Activated CD8-positive, alpha-beta T cell treated with anti-CD3 and anti-CD28 coated beads, Interleukin-2, amount 10 ng/mL, durations not matched to agents 7 days and 5 days (primary cell): ENCODE data around the gene TIAL1. TPM values are rescaled to one million over a fixed set of nuclear protein-coding genes. Genes with fewer than 3 reads are reported as not detected.

Experiments used
- ATAC-seq: fragments of 150-1000 bp; cut with Tn5 transposase; one replicate; pipeline ENCODE4 v1.10.0; 2021; ENCODE audit warnings: moderate library complexity
- CTCF ChIA-PET: fragments of 350-600 bp; sonication (Branson Sonifier 250); formaldehyde crosslinking; loops from one replicate; lab custom pipeline; 2021; ENCODE audit warnings: antibody characterized with exemption; lab: Charles Lee
- POLR2A ChIA-PET: fragments of 350-600 bp; sonication (Branson Sonifier 250); formaldehyde crosslinking; loops from one replicate; lab custom pipeline; 2021; ENCODE audit warnings: antibody characterized with exemption; lab: Charles Lee
- DNase-seq: peaks from one replicate; pipeline ENCODE4 v3.0.0-alpha.2; 2020
- H3K27ac Mint-ChIP-seq: one replicate; pipeline ENCODE4 v1.8.0; 2021; ENCODE audit warnings: mild to moderate bottlenecking, mixed read lengths
- H3K27me3 Mint-ChIP-seq: one replicate; pipeline ENCODE4 v1.8.0; 2021; ENCODE audit warnings: low read depth, mixed read lengths
- H3K36me3 Mint-ChIP-seq: one replicate; pipeline ENCODE4 v1.8.0; 2021; ENCODE audit warnings: low read depth, mixed read lengths
- H3K4me1 Mint-ChIP-seq: one replicate; pipeline ENCODE4 v1.8.0; 2021; ENCODE audit warnings: low read depth, mixed read lengths
- H3K4me3 Mint-ChIP-seq: one replicate; pipeline ENCODE4 v1.8.0; 2021; ENCODE audit warnings: mild to moderate bottlenecking, mixed read lengths
- H3K9me3 Mint-ChIP-seq: one replicate; pipeline ENCODE4 v1.8.0; 2022; ENCODE audit warnings: mixed read lengths; ENCODE audit not compliant: insufficient read depth
- total RNA-seq, 2 experiments: library from RNA; stranded (reverse); gene quantifications; one replicate each; pipeline ENCODE4 v1.2.3, GENCODE V29; 2021

The TIAL1 gene
- total RNA-seq, 2 experiments from 2014 or later = 173 to 177 TPM

DNA sequence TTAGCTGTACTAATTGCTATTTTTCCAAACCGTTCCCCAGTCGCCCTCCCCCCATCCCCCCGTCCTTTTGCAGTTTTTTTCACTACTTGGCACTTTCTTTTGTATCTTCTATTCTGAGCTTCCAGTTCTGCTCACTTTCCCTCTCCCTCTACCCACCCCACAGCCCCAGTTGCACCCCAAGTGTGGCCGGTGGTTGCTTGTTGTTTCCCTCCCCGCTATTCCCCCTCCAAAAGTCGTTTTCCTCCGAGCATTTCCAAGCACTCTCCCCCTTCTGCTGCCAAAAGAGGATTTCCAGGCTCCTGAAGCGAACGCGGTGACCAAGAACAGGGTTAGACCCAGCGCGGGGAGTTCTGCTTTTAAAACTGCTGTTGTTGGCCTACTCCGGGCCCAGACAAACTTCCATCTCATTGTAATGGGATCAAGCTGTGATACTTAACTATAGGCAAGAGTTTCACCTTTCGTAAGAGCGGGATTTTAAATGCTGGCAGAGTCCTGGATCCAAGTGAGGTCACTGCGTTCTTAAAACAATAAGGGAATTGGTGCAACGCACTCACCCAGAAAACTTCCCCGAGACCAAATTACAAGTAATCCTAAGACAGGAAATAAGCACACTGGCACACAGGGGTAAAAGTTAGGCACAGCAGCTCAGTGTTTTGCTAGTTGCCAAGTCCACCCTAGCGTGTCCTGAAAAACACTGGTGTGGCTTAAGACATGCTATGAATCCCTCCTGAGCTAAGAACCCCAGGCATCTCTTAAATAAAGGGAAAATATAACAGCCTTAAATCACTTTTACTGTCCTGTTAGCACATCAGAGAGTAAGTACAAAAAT lies 52.7 kb downstream of the TIAL1 start:
- no peak for DNase-seq
- Mint-ChIP-seq H3K27me3 (peaks cover 23% of the 10 kb centered on the region), H3K9me3 (no peaks in the 10 kb centered on the region), H3K27ac (peak overlapping the region; percentile 86), H3K4me1 (peaks cover 30% of the 10 kb centered on the region), H3K36me3 (peaks cover 13% of the 10 kb centered on the region), H3K4me3 (peak overlapping the region; percentile 78)
- ATAC-seq = no peak
- CTCF ChIA-PET = interaction anchor here (0.6 to 5.4 kb wide), 28 partner anchors 10 to 398 kb away, joined by 3 to 32 read pairs (median 7); partner anchors contain the start of gene GRK5
- POLR2A ChIA-PET = interaction anchor here (1.3 to 4.5 kb wide), 3 partner anchors 26 to 107 kb away, joined by 3 to 25 read pairs (median 10); partner anchors contain the start of gene BAG3

GRCh38 chr10:119542988-119543813 lies 53.6 kb downstream of the TIAL1 start:
- POLR2A ChIA-PET = interaction anchor here (1.0 to 4.5 kb wide), 8 partner anchors 26 to 353 kb away, joined by 3 to 25 read pairs (median 4); partner anchors contain the start of genes BAG3, MCMBP and TIAL1
- H3K27ac Mint-ChIP-seq = peak overlapping the region; percentile 86
- H3K4me3 Mint-ChIP-seq = peak overlapping the region; percentile 78
- H3K4me1 Mint-ChIP-seq = peaks cover 38% of the 10 kb centered on the region
- ATAC-seq = peak; percentile 37
- CTCF ChIA-PET = interaction anchor here (0.8 to 5.4 kb wide), 31 partner anchors 9 to 397 kb away, joined by 3 to 32 read pairs (median 7); partner anchors contain the start of genes GRK5 and INPP5F
- peaks cover 18% of the 10 kb centered on the region for H3K36me3 Mint-ChIP-seq
- H3K9me3 Mint-ChIP-seq = no peaks in the 10 kb centered on the region
- peaks cover 14% of the 10 kb centered on the region for H3K27me3 Mint-ChIP-seq
- peak; percentile 78 for DNase-seq

DNA sequence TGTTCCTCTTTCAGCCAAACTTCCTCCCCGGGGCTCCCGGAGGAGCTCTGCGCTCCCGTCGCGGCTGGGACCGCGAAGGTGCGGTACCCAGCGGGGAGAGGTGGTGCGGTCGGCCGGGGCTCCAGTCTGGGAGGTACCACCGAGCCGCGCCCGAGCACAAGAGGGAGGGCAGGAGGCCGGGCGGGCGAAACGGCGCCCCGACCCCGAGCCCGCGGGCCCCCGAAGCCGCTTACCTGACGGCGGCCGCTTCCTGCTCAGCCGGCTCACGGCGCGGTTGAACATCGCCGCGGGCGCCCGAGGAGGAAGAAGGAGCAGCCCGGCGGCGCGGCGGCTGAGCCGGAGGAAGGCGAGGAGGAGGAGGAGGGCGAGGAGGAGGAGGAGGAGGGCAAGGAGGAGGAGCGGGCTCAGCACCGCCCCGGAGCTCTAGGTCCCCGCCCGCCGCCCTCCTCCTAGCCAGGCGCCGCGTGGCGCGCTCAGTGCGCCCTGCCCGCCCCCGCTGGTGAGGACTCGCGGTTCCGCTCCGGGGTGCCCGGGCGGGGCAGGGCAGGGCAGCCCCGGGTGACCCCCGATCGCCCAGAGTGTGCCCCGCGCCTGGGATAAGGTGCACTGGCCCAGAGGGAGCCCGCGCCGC lies 54.3 kb downstream of the TIAL1 start, which contains the start of gene RGS10:
RGS10 (minus strand) TSS at position 363 of the 631 bp plus-strand sequence; CDS start at position 282, 81 bp downstream.
- DNase-seq (peak; percentile 91), ATAC-seq (peak; percentile 80)
- Mint-ChIP-seq H3K4me1 (peaks cover 46% of the 10 kb centered on the region), H3K9me3 (no peaks in the 10 kb centered on the region), H3K27me3 (peaks cover 9% of the 10 kb centered on the region), H3K36me3 (peaks cover 23% of the 10 kb centered on the region), H3K27ac (peak within 1 kb of the TSS; percentile 89), H3K4me3 (peak within 1 kb of the TSS; percentile 89)
- CTCF ChIA-PET = interaction anchor here (0.9 to 5.4 kb wide), 25 partner anchors 9 to 397 kb away, joined by 3 to 32 read pairs (median 8); partner anchors contain the start of genes BAG3, GRK5 and INPP5F
- POLR2A ChIA-PET = interaction anchor here (0.6 to 4.5 kb wide), 12 partner anchors 25 to 353 kb away, joined by 3 to 25 read pairs (median 4); partner anchors contain the start of genes BAG3, MCMBP and TIAL1

DNA sequence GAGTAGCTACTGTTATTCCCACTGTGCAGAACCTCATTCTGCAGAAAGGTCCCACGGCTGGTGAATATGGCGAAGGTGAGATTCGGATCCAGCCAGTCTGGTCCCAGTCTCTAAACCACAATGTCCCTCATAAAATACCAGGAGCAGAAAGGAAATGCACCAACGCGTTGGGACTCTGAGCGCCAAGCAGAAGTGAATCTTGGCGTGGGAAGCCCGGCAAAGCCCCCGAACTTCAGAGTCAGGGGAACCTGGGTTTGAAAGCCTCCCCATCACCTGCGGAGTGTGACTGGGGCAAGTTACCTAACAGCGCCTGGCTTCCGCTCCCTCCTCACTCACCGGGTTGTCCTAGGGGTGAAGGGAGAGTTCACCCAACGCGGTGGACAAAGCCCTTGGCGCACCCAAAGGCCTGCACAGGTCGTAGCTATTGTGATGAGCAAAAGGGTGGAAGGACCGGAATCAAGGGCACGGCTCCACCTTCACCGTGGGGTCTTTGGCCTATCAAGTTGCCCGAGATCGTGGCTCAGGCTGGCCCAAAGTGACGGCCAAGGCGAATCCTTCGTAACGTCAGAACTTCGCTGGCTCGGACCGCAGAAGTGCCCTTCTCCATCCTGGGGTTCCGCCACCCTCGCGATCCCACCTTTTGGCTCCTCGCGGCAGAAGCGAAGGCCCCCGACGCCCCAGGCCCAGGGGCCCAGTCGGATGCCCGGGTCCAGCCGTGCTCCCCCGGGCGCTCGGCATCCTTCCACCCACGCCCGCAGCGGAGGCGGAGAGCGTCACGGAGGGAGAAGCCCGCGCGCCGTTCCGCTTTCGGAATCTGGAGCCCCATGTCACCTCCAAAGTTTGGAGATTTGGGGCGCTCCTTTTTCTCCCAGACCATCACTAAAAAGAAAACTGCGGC lies 55.1 kb downstream of the TIAL1 start:
- ChIA-PET POLR2A (interaction anchor here (0.6 to 4.5 kb wide), 13 partner anchors 24 to 352 kb away, joined by 3 to 25 read pairs (median 4); partner anchors contain the start of genes GRK5, MCMBP and TIAL1), CTCF (interaction anchor here (0.9 to 5.4 kb wide), 24 partner anchors 8 to 343 kb away, joined by 3 to 32 read pairs (median 8); partner anchors contain the start of genes BAG3, GRK5 and INPP5F)
- ATAC-seq (peak; percentile 13), DNase-seq (peak; percentile 69)
- Mint-ChIP-seq H3K9me3 (no peaks in the 10 kb centered on the region), H3K4me3 (peak overlapping the region; percentile 89), H3K36me3 (peaks cover 28% of the 10 kb centered on the region), H3K27ac (peak overlapping the region; percentile 89), H3K27me3 (peaks cover 7% of the 10 kb centered on the region), H3K4me1 (peaks cover 53% of the 10 kb centered on the region)

GRCh38 chr10:119541046-119541445 lies 55.7 kb downstream of the TIAL1 start:
- POLR2A ChIA-PET = interaction anchor here (0.6 to 4.5 kb wide), 5 partner anchors 10 to 334 kb away, joined by 3 to 25 read pairs (median 4); partner anchors contain the start of gene GRK5
- H3K27me3 Mint-ChIP-seq = peaks cover 6% of the 10 kb centered on the region
- H3K4me3 Mint-ChIP-seq = peak overlapping the region; percentile 89
- H3K4me1 Mint-ChIP-seq = peaks cover 59% of the 10 kb centered on the region
- H3K36me3 Mint-ChIP-seq = peaks cover 33% of the 10 kb centered on the region
- CTCF ChIA-PET = interaction anchor here (0.9 to 5.4 kb wide), 10 partner anchors 16 to 342 kb away, joined by 3 to 43 read pairs (median 5); partner anchors contain the start of genes BAG3 and GRK5
- DNase-seq = peak; percentile 37
- peak overlapping the region; percentile 89 for H3K27ac Mint-ChIP-seq
- H3K9me3 Mint-ChIP-seq = no peaks in the 10 kb centered on the region
- no peak for ATAC-seq

- H3K4me1 Mint-ChIP-seq = peaks cover 65% of the 10 kb centered on the region
- DNase-seq (no peak), ATAC-seq (no peak)
- CTCF ChIA-PET = interaction anchor here (1.3 to 5.4 kb wide), 11 partner anchors 10 to 341 kb away, joined by 3 to 43 read pairs (median 7); partner anchors contain the start of gene GRK5
- H3K9me3 Mint-ChIP-seq = no peaks in the 10 kb centered on the region
- H3K36me3 Mint-ChIP-seq = peaks cover 41% of the 10 kb centered on the region
- POLR2A ChIA-PET = interaction anchor here (0.6 to 4.5 kb wide), 5 partner anchors 9 to 333 kb away, joined by 3 to 25 read pairs (median 3); partner anchors contain the start of gene GRK5
- H3K27me3 Mint-ChIP-seq = no peaks in the 10 kb centered on the region
- peak overlapping the region; percentile 79 for H3K27ac Mint-ChIP-seq
- peak overlapping the region; percentile 89 for H3K4me3 Mint-ChIP-seq
Observed at GRCh38 chr10:119540038-119540437, 56.7 kb downstream of the TIAL1 start.

DNA sequence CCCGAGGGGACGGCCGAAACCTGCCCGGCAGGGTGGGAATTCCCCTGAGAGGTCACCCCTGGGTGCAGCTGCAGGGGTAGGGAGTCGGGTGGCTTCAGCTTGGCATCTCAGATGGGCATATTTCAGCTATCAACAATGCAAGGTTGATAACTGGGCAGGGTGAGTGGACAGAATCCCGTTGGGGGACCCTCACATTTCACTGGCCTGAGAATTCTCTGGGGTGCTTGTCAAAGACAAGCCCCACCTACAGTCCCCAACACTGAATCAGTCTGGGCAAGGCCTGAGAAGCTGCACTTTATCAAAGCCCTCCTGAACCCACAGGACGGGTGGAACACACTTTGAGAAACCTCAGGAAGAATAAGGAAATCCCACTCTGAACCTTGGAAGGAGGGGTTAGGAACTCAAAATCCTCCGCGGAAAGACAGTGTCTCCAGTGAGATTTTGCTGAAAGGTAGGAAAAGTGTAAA lies 57.4 kb downstream of the TIAL1 start:
- peaks cover 68% of the 10 kb centered on the region for H3K4me1 Mint-ChIP-seq
- H3K27ac Mint-ChIP-seq = peak overlapping the region; percentile 94
- ATAC-seq = no peak
- POLR2A ChIA-PET = interaction anchor here (1.2 kb wide), 1 partner anchor 333 kb away, joined by 4 read pairs; no protein-coding TSS in a partner anchor
- CTCF ChIA-PET = interaction anchor here (1.0 to 4.6 kb wide), 10 partner anchors 10 to 92 kb away, joined by 3 to 43 read pairs (median 4); no protein-coding TSS in a partner anchor
- DNase-seq = peak; percentile 34
- H3K36me3 Mint-ChIP-seq = peaks cover 47% of the 10 kb centered on the region
- no peaks in the 10 kb centered on the region for H3K27me3 Mint-ChIP-seq
- H3K9me3 Mint-ChIP-seq = no peaks in the 10 kb centered on the region
- peak overlapping the region; percentile 89 for H3K4me3 Mint-ChIP-seq

- ATAC-seq (peak; percentile 7), DNase-seq (peak; percentile 72)
- POLR2A ChIA-PET = interaction anchor here (0.7 to 2.5 kb wide), 7 partner anchors 9 to 332 kb away, joined by 3 to 21 read pairs (median 6); partner anchors contain the start of gene TIAL1
- no peaks in the 10 kb centered on the region for H3K9me3 Mint-ChIP-seq
- H3K27ac Mint-ChIP-seq = peak overlapping the region; percentile 94
- H3K27me3 Mint-ChIP-seq = no peaks in the 10 kb centered on the region
- H3K4me1 Mint-ChIP-seq = peaks cover 62% of the 10 kb centered on the region
- CTCF ChIA-PET = interaction anchor here (0.7 to 4.6 kb wide), 18 partner anchors 9 to 339 kb away, joined by 3 to 43 read pairs (median 4); partner anchors contain the start of gene GRK5
- H3K36me3 Mint-ChIP-seq = peaks cover 49% of the 10 kb centered on the region
- H3K4me3 Mint-ChIP-seq = peak overlapping the region; percentile 89
Observed at GRCh38 chr10:119538632-119539358, 58.0 kb downstream of the TIAL1 start.
